ENCODE measurements around the gene DNAH2. TPM values are rescaled to one million over a fixed set of nuclear protein-coding genes. Genes with fewer than 3 reads are reported as not detected.
"Not testable (repeated sequence)": the region's sequence is repeated elsewhere in the genome, so short reads cannot be mapped to it uniquely, and the experiment has no call there.

DNAH2 gene
- polyA plus RNA-seq, 5 donors = 1.1 to 3.8 (median 2.1) TPM

- no peak for DNase-seq
Observed at GRCh38 chr17:7769854-7770253, 52.3 kb downstream of the DNAH2 start.

GRCh38 chr17:7774055-7774521, 56.5 kb downstream of the DNAH2 start:
- no peak for DNase-seq

DNA sequence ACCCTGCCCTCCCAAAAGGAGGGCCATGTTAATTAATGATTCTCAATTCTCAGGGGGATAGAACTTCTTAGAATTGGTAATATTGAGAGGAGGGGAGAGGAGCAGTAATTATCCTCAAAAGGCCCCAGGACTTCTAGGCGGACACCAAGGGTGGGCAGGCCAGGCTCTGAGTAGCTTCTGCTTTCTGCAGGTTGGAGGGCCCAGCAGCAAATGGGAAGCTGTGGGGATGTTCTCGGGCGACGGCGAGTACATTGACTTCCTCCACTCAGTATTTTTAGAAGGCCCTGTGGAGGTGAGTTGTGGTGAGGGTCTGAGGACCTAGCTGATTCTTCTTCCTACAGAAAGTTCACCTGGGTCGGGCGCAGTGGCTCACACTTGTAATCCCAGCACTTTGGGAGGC, 57.5 kb downstream of the DNAH2 start:
- DNase-seq = no peak

DNA sequence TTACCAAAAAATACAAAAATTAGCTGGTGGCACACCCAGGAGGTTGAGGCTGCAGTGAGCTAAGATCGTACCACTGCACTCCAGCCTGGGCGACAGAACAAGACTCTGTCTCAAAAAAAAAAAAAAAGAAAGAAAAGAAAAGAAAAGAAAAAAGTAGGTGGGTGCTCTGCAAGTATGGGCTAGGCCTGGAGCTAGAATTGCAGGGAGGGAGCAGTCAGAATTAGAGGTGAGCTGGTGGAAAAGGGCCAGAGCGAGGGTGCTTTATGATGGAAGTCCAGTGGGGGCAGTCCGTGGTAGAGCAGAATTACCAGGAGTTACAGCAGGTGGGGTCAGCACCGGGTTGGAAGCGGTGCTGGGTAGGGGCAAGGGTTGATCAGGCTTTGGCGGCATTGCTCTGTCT, 59.5 kb downstream of the DNAH2 start:
- DNase-seq = no peak

DNA sequence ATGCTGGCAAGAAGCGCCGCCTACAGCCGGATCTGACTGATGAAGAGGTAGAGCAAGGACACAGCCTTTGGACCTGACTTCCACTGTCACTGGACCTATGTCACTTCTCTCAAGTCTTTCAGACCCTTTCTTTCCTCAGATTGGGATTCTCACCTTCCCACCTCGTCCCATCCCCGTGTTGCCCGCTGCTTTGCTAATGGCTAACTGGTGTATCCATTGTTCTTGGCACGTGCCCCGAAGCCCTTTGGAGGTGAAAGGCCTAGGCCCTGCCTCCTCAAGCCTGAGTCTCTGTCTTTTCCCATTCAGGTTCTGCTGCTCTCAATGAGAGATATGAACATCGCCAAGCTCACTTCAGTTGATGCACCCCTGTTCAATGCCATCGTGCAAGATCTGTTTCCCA, 63.2 kb downstream of the DNAH2 start:
- no peak for DNase-seq

GRCh38 chr17:7781429-7781828, 63.9 kb downstream of the DNAH2 start:
- no peak for DNase-seq

DNA sequence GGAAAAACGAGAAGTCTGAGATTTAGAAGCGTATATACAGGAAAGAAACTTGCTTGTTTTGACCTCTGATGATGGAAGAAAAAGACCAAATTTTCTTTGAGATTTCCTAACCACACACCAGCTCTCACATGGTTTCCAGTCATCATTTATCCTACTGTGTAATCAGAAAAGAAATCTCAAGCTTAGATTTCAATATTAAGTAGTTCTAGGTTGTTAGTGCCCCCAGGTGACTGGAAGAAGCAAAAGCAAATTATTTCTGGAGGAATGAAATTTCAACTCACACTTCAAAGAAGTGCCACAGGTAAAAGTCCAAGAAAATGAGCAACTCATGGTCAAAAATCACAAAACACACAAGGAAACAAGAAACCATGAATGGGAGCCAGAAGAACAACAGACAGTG, 64.7 kb downstream of the DNAH2 start:
- no peak for DNase-seq

DNA sequence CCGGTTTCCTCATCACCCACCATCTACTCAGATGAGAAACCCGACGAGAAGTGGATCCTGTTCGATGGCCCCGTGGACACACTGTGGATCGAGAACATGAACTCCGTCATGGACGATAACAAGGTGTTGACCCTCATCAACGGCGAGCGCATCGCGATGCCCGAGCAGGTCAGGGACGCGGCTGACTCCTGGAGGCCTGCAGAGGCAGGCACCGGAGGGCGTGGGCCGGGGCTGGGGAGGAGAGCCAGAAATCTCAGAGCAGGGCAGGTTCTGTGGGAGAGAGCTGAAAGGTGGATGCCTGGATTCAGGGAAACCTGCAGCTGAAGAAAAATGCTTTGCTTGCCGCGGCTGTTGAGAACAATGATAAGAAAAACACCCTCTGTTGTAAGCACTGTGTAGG, 69.3 kb downstream of the DNAH2 start:
- no peak for DNase-seq

GRCh38 chr17:7789131-7789530, 71.6 kb downstream of the DNAH2 start:
- DNase-seq = no peak

DNA sequence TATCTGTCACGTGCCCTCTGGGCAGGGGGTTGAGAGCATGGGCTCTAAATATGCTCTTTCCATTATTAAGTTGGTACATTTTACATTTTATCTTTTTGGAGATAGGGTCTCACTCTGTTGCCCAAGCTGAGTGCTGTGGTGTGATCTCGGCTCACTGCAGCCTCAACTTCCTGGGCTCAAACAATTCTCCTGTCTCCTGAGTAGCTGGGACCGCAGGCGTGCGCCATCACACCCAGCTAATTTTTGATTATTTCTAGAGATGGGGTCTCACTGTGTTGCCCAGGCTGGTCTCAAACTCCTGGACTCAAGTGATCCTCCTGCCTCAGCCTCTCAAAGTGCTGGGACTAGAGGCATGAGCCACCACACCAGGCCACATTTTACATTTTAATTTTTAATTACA, 72.6 kb downstream of the DNAH2 start:
- no peak for DNase-seq

DNA sequence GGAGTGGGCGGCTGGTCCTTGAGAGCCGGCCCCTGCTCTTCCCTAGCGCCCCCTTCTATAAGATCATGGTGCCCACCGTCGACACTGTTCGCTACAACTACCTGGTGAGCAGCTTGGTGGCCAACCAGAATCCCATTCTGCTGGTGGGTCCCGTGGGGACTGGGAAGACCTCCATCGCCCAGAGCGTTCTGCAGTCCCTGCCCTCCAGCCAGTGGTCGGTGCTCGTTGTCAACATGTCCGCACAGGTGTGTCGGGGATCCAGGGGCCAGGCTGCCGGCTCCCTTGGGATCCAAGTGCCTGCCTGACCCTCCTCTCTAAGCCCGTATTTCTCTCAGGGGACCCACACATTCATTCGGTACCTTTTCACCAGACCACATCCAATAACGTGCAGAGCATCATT, 75.1 kb downstream of the DNAH2 start:
- DNase-seq = no peak

GRCh38 chr17:7794075-7794663, 76.6 kb downstream of the DNAH2 start:
- DNase-seq = no peak

GRCh38 chr17:7797976-7798375, 80.4 kb downstream of the DNAH2 start:
- DNase-seq = no peak

GRCh38 chr17:7798839-7799238, 81.3 kb downstream of the DNAH2 start:
- DNase-seq = no peak

DNA sequence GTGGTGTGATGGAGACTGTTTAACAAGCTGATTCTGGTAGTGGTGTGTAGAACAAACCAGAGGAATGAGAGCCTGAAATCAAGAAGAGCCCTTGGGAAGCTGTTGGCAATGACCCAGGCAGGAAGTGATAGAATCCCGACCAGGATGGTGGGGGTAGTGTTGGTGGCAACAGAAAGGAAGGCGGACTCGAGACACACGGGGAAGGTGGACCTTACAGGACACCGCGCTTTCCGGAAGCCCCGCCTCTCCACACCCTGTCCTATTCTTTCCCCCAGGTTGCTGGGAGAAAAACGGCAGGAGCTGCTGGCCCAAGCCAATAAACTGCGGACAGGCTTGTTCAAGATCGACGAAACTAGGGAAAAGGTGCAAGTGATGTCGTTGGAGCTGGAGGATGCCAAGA, 86.4 kb downstream of the DNAH2 start:
- DNase-seq = peak; percentile 34 to 35

DNA sequence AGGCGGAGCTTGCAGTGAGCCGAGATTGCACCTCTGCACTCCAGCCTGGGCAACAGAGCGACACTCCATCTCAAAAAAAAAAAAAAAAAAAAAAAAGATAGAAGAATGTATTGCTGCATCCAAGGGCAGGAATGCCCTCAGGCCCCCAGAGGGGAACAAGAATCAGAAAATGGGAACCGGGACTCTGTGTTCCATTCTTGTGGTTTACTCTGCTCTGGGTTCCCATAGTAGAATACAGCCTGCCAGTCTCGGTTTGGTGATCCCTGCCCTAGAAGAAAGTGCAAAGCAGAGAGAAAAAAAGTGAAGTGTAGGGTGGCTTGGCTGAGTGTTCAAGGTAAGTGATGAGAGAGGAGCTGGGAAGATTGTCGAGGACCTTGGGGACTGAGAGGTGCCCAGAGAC, 89.0 kb downstream of the DNAH2 start:
- DNase-seq = no peak

DNA sequence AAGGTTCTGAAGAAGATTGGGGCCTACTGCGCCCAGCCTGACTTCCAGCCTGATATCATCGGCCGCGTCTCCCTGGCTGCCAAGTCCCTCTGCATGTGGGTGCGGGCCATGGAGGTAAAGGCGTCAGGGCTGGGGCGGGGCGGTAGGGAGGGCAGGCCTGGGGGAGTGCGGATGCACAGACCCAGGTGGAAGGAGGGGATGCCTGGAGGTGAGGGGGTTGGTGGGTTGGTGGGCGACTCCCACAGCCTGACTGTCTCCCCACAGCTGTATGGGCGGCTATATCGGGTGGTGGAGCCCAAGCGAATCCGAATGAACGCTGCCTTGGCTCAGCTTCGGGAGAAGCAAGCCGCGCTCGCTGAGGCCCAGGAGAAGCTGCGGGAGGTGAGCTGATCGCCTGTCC, 89.7 kb downstream of the DNAH2 start:
- no peak for DNase-seq

DNA sequence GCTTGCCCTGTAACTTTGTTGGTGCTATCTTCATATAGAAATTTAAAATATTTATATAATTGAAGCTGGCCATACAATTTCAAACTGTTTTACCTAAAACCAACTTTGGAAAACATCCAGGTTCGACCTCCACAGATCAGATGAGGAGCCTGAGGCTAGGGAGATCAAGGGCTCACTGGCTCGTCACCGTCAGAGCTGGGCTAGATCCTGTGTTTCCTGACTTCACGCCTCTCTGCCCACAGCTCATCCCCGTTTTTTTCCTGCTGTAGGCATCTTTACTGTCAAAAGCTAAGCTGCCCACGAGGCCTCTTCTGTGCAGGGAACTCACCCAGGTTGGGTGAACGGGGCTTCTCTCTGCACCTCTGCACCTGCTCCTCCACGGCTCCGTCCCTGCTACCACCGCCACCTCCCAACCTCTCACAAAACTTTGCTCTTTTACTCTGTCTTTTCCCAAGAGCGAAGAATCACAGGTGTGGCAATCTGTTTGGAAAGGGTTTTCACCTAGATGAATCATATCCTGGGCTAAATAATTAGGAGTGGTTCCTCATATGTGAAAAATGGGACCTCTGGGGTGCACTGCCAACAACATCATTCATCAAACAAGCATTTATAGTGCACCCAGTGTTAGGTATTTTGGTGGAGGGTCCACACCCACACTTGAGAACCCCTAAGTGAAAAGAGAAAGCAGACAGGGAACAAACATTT, 91.7 kb downstream of the DNAH2 start:
- DNase-seq = no peak

- not testable (repeated sequence) for DNase-seq
Observed at GRCh38 chr17:7809791-7810343, 92.3 kb downstream of the DNAH2 start.

- no peak for DNase-seq
Observed at GRCh38 chr17:7811251-7811650, 93.7 kb downstream of the DNAH2 start.

- no peak for DNase-seq
Observed at GRCh38 chr17:7814969-7815368, 97.4 kb downstream of the DNAH2 start.

DNA sequence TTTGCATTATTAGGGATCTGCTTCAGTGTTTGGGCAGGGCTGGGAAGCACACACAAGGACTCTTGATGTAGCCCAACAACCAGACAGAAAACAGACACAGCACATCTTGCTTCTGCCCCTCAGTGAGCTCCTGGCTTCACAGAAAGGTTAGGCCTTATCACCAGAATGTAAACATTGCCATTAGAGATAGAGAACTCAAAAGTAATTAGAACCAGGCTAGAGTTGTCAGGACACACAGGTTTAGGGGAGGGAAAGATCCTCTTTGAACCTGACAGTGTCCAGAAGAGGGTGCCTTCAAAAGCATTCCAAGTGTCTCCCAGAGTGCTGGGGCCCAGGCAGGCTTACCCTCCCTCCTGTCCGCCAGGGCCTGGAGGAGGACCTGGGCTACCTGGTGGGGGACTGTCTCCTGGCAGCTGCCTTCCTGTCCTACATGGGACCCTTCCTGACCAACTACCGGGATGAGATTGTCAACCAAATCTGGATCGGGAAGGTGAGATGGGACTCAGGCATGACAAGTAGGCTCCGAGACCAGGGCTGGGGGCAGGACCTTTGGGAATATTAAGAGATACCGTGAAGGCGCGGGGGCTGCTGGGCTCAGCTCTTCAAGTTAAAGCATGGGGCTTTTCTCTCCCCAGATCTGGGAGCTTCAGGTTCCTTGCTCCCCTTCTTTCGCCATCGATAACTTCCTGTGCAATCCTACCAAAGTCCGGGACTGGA, 99.5 kb downstream of the DNAH2 start:
- no peak for DNase-seq

DNA sequence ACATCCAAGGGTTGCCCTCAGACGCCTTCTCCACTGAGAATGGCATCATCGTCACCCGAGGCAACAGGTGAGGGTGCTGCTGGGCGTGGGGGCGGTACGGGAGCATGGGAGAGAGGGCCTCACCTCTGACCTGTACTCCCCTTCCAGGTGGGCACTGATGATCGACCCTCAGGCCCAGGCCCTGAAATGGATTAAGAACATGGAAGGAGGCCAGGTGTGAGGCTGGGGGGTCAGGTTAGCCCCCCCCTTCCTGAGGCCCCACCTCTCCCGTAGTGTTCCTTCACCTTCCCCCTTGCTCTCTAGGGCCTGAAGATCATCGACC, 100.1 kb downstream of the DNAH2 start:
- no peak for DNase-seq
